Globus pallidus (tissue), 1 donor: ENCODE results near the gene AK1.
"Not testable (repeated sequence)": the region's sequence is repeated elsewhere in the genome, so short reads cannot be mapped to it uniquely, and the experiment has no call there.

Experiments
- DNase-seq: peaks from one replicate; pipeline ENCODE4 v3.0.0-alpha.2; 2015; ENCODE audit warnings: low spot score

Gene AK1

GRCh38 chr9:127884427-127884911 is 7.0 kb upstream of the AK1 start:
- no peak for DNase-seq

- DNase-seq, result no peak
These were observed 6.5 kb upstream of the AK1 start for GRCh38 chr9:127883959-127884358.

- not testable (repeated sequence) for DNase-seq
These were observed 4.2 kb upstream of the AK1 start for GRCh38 chr9:127881715-127882114.

- no peak for DNase-seq
These were observed 2.7 kb upstream of the AK1 start for GRCh38 chr9:127880143-127880542.

- no peak for DNase-seq
These were observed 1.3 kb upstream of the AK1 start for GRCh38 chr9:127878652-127879390.

- DNase-seq, result no peak
These were observed 651 bp upstream of the AK1 start for GRCh38 chr9:127878001-127878651.

- DNase-seq, result no peak
These were observed 512 bp downstream of the AK1 start for GRCh38 chr9:127876764-127877562.

- no peak for DNase-seq
These were observed 1.3 kb downstream of the AK1 start for GRCh38 chr9:127876026-127876763.

- DNase-seq, result no peak
These were observed 2.0 kb downstream of the AK1 start for GRCh38 chr9:127875306-127875966.

GRCh38 chr9:127874301-127875221 is 2.9 kb downstream of the AK1 start:
- no peak for DNase-seq

- DNase-seq, result peak; percentile 90
These were observed 3.6 kb downstream of the AK1 start for GRCh38 chr9:127873886-127874285.

GRCh38 chr9:127873223-127873691 is 4.2 kb downstream of the AK1 start:
- DNase-seq, result peak; percentile 68

- DNase-seq, result no peak
These were observed 4.9 kb downstream of the AK1 start for GRCh38 chr9:127872369-127873222.

GRCh38 chr9:127871531-127871930 is 5.9 kb downstream of the AK1 start:
- no peak for DNase-seq

- no peak for DNase-seq
These were observed 6.6 kb downstream of the AK1 start for GRCh38 chr9:127870887-127871286.

GRCh38 chr9:127870153-127870491 is 7.4 kb downstream of the AK1 start:
- not testable (repeated sequence) for DNase-seq

GRCh38 chr9:127869310-127870152 is 7.9 kb downstream of the AK1 start:
- DNase-seq, result peak; percentile 58

GRCh38 chr9:127868278-127868902 is 9.1 kb downstream of the AK1 start:
- DNase-seq, result no peak
